Activated T-cell treated with anti-CD3 and anti-CD28 coated beads for 24 hours (primary cell): ENCODE data around the gene ADGRV1.
"Not testable (repeated sequence)": the region's sequence is repeated elsewhere in the genome, so short reads cannot be mapped to it uniquely, and the experiment has no call there.

Experiments used
- DNase-seq: peaks from one replicate; pipeline ENCODE4 v3.0.0-alpha.2; 2020; ENCODE audit warnings: low read depth

The ADGRV1 gene

DNA sequence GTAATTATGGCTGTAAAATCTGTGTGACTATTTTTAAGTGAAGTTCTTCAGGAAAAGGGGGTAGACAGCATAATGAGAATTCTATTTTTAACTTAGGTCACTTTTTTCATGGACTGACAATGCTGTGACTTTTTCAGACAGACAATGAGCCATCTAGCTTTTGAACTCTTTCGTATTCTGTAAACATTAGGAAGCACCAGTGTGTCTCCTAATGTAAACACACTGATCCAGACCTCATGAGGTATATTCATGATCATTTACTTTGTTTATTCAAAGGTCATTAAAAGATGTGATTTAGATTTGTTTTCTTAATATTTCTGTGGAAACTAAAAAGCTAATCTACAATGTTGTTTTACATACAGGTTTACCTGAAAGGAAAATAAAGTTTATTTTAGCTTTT is 352.6 kb downstream of the ADGRV1 start:
- DNase-seq = no peak

DNA sequence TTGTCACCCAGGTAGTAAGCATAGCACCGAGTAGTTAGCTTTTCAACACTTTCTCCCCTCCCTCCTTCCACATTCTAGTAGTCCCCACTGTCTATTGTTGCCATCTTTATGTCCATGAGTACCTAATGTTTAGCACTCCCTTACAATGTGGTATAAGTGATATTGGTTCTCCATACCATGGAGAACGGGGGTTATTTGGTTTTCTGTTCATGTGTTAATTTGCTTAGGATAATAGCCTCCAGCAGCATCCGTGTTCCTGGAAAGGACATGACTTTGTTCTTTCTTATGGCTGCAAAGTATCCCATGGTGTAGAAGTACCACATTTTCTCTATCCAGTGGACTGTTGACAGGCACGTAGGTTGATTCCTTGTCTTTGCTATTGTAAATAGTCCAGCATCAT is 353.9 kb downstream of the ADGRV1 start:
- DNase-seq = no peak

GRCh38 chr5:90915393-90915792 is 356.8 kb downstream of the ADGRV1 start:
- DNase-seq = no peak

DNA sequence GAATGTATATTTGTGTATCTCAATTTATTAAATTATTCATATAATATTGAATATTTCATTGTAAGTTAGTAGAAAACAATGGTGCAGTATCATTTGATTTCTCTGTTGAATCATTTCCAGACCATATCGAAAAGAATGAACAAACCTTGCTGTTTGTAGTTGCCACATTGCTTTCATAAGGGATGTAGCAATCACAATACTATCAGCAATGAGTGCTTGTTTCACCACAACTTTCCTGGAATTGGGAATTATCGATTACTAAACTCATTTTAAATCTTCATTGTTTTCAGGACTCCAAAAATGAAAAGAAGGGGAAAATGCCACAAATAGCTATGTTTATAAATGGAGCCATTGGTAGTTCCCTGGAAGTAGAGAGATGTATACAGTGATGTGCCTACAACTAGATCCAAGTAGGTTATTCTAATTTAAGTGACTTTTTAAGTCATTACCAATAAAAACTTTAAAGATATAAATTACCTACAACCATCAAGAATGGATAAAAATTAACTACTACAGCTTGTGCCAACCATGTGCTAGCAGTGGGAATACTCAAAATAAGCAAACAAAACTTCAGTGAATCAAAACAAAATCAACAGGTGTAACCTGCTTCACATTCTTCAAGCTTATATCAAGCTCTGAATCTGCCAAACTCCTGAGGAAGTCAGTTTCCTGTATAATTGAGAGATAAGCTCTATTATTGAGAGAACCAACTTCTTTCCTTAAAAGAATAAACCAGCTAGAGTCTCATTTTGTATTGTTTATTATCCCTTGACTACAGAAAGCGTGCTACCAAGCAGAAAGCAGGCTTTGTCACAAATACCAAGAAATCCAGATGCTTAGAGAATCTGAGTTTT is 358.6 kb downstream of the ADGRV1 start:
- no peak for DNase-seq

- DNase-seq = no peak
Measured at GRCh38 chr5:90917928-90918668, 359.5 kb downstream of the ADGRV1 start.

DNA sequence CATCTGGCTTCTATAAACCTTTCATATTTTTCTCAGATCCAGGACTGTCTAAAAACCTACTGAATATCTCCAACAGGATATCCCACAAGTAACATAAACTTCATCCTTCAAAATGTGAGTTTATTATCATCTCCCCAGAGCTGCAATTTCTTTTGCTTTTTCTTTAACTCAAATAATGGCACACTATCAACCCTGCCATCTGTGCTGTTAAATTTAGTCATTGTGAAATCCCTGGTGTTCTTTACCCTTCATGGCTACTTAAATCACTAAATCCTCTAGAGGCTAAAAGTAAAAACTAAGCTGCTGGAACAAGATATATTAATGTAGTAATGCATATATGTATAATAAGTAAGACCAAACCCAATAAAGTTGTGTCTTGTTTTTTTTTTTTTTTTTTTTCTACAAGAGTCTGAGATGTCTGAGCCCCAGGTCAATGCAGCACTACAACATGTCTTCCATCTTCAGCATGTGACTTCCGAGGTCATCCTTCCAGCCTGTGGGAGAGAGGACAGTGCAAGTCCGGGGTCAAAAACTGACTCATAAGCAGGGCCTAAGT is 362.9 kb downstream of the ADGRV1 start:
- no peak for DNase-seq

DNA sequence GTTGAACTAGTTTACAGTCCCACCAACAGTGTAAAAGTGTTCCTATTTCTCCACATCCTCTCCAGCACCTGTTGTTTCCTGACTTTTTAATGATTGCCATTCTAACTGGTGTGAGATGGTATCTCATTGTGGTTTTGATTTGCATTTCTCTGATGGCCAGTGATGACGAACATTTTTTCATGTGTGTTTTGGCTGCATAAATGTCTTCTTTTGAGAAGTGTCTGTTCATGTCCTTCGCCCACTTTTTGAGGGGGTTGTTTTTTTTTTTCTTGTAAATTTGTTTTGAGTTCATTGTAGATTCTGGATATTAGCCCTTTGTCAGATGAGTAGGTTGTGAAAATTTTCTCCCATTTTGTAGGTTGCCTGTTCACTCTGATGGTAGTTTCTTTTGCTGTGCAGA is 365.6 kb downstream of the ADGRV1 start:
- not testable (repeated sequence) for DNase-seq

- DNase-seq = not testable (repeated sequence)
Measured at GRCh38 chr5:90929013-90929839, 370.6 kb downstream of the ADGRV1 start.

- no peak for DNase-seq
Measured at GRCh38 chr5:90930062-90930461, 371.5 kb downstream of the ADGRV1 start.

GRCh38 chr5:90930756-90931431 is 372.3 kb downstream of the ADGRV1 start:
- DNase-seq = no peak

DNA sequence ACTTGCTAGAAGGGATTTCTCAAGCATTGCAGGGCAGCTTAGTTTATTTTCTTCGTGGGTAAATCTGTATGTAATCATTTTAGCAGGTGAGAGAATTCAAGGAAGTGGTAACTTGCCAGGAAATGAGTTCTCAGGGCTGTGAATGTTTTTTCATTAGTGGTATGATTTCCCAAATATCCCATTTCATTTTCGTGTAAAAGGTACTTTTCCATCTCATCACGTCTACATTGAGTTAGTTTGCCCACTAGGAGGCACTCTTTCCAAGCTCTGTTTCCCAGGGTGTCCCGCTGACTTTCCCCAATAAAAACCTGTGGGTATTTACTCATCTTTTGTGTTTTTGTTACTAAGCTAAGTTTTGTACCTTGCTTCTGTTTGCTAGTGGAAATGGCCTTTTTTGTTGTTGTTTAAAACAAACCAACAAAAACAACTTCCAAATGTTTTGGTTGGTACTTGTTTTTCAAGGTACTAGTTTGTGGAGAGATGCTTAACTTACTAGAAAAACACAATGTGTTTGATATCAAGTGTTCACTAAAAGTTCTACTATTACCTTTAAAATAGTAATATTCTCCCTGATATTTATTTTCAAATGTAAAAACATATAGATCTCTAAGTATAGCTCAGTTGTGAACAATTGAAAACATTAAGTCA is 373.6 kb downstream of the ADGRV1 start:
- peak; percentile 23 for DNase-seq

GRCh38 chr5:90933298-90933697 is 374.7 kb downstream of the ADGRV1 start:
- DNase-seq = no peak

- no peak for DNase-seq
Measured at GRCh38 chr5:90934091-90934719, 375.6 kb downstream of the ADGRV1 start.

DNA sequence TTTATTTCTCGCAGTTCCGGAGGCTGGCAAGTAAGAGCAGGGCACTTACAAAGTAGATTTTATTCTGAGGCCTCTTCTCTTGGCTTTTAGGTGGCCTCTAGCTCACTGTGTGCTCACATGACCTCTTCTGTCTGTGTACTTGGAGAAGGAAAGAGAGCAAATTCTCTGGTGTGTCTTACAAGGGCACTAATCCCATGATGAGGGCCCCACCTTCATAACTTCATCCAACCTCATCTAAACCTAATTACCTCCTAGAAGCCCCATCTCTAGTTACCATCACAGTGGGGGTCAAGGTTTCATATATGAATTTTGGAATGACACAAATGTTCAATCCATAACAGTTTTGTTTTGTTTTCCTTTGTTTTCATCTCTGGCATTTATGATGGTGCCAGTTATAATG is 376.1 kb downstream of the ADGRV1 start:
- no peak for DNase-seq

DNA sequence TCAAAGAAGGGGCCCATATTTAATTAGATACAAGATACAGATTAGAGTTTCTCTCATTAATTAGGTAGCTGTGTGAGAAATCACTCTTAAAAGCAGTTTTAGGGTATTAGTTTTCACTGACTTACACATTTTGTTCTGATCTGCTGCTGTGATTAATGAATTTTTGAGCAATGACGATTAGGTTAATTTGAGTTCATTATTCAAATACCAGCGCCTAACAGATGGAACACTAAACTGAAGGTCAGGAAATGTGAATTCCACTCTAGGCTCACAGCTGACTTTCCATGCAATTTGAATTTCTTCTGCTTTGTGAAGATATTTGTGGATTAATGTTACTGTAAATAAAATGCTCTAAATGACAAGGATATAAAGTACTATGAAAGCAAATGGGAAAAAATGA is 380.6 kb downstream of the ADGRV1 start:
- DNase-seq = no peak

DNA sequence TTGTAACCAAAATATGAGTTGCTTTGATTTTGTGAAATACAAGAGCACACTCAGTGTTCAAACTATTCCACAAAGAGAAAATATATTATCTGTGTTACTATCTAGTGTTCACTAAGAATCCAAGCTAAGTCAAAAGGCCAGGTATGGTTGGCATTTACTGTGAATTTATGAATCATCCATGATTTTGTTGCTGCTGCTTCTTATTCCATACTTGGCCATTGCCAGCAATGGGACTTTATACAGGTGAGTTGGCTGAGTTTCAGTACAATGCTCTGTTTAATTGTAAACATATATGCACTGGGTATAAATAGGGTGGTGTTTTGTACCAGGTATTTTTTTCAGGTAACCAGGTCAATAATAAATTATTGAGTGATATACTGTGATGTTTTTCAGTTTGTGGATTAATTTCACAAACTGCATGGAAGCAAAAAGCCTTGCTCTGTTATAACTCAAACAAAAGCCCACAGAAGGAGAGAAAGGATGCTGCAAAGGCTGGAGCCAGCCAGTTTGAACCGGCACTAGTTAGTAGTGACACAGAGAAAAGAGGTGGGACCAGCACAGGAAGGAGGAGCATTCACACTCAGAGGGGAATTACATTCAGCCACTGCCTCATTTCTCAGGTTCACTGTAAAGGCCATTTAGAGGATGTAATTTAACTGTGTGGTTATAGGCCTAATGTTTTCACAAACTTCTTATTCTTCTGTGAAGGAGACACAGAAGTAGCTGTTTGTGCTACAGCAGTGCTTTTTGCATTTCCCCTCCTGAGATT is 381.8 kb downstream of the ADGRV1 start:
- peak; percentile 8 for DNase-seq

DNA sequence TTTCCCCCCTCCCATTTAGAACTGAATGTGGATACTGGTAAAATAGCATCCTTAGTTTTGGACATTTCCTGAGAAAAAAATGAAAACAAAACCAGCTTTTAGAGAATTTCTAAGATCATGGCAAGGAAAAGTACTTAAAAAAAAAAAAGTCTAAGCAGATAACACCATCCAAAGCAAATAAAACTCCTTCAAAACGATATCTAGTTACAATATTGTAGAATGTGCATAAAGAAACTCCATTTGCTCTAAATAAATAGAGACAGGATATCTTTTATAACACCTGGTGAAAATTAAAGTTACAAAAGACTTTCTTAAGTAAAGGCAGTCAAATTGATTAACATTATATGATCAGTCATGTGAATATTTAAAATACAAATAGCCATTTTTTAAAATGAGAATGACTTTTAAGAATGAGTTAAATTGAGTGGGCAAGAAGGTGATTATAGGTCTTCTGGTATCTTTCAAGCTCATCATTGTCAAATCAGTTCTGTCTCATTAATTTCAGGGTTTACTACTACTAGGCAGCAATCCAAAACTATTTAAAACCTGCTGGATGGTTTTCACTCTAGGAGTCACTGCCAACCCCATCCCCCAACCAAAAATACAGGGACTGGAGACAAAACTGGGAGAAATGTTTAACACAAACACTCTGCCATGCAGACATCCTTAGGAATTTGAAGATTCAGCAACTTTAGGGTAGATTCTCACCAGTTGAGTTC is 382.6 kb downstream of the ADGRV1 start:
- DNase-seq = no peak

DNA sequence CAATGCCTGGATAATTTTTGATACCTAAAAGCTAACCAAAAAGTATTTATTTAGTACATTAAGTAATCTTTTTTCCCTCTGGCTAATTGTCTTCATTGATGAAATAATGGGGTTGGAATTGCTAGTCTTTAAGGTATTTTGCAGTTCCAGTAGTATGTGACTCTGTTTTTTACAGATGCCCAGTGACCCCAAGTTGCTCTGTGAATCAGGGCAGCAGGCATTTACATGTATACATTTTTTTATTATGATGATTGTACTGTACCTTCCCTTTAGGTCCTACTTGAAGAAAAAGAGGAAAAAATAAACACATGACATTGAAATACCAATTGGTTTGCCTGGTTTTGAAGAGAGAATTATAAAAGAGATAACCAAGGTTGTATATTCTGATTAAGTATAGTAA is 385.5 kb downstream of the ADGRV1 start:
- DNase-seq = no peak

DNA sequence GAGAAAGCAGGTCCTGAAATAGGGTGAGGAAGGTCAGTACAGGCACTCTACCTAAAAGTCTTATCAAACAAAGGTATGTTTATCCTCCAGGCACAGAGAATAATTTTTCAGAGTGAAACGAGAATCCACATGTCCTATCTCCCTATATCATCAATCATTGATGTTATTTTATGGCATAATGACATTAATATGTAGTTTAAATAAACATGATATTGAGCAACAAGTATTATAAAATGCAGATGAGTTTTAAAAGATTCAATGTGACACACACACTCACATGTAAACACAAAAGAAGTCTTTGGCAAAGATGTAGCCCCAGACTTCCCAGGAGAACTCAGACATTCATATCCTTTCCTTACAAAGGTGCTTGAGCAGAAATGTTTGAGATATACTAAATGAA is 389.1 kb downstream of the ADGRV1 start:
- DNase-seq = no peak
